ENCODE measurements around the gene ZNF296.

- no peak for TF ChIP-seq CTCF (IDR thresholded peaks at IDR 0.05)
- TF ChIP-seq POLR2A (IDR thresholded peaks at IDR 0.05), result no peak
These were observed 54.3 kb downstream of the ZNF296 start for GRCh38 chr19:45021971-45022370.
